C4-2B (cell line): ENCODE measurements around the gene WEE1.

Source experiments
- H3K27ac ChIP-seq: fragments of 450-650 bp; 2 replicates; pipeline ENCODE4 v1.5.1; 2017
- CTCF ChIP-seq: fragments of 450-650 bp; conservative IDR thresholded peaks from 2 replicates; pipeline ENCODE4 v1.5.1; 2017; ENCODE audit warnings: mild to moderate bottlenecking
- ZFX ChIP-seq: fragments of 450-650 bp; IDR thresholded peaks from 2 replicates; pipeline ENCODE4 v1.6.1; 2017

The WEE1 gene

GRCh38 chr11:9568161-9568853, 5.2 kb upstream of the WEE1 start:
- peak overlapping the region; percentile 41 for H3K27ac ChIP-seq
- TF ChIP-seq CTCF (no peak), ZFX (no peak)

GRCh38 chr11:9568854-9569587, 4.4 kb upstream of the WEE1 start:
- H3K27ac ChIP-seq = peak overlapping the region; percentile 86
- TF ChIP-seq CTCF (no peak), ZFX (no peak)

GRCh38 chr11:9569588-9570164, 3.8 kb upstream of the WEE1 start:
- peak overlapping the region; percentile 86 for H3K27ac ChIP-seq
- TF ChIP-seq CTCF (no peak), ZFX (no peak)

- TF ChIP-seq CTCF = no peak
- TF ChIP-seq ZFX = no peak
Measured at GRCh38 chr11:9570313-9571025, 3.0 kb upstream of the WEE1 start.

GRCh38 chr11:9571071-9571762, 2.3 kb upstream of the WEE1 start:
- TF ChIP-seq ZFX (no peak), CTCF (no peak)
- H3K27ac ChIP-seq = no peak overlapping the region

More at GRCh38 chr11:9570313-9571025, 3.0 kb upstream of the WEE1 start:
- H3K27ac ChIP-seq = peak overlapping the region; percentile 86

- H3K27ac ChIP-seq = peak overlapping the region; percentile 99; the same call in 1 of the 2 replicates
- TF ChIP-seq CTCF = no peak
- TF ChIP-seq ZFX = no peak
Measured at GRCh38 chr11:9571763-9572115, 1.7 kb upstream of the WEE1 start.
